ENCODE measurements around the gene GDPGP1. TPM values are rescaled to one million over a fixed set of nuclear protein-coding genes. Genes with fewer than 3 reads are reported as not detected.

Gene GDPGP1
- polyA plus RNA-seq, 4 donors: 4.9 to 8.6 (median 6.6) TPM

GRCh38 chr15:90295270-90295648 lies 61.2 kb downstream of the GDPGP1 start:
- Histone ChIP-seq H3K4me1 (ENCODE audit: control insufficient read depth in 3 of 3, insufficient read depth in 2 of 3, low read depth in 1 of 3, low read length in 2 of 3) (peaks cover 0 to 14% (median 5%) of the 10 kb centered on the region in 3 donors), H3K36me3 (ENCODE audit: control insufficient read depth in 3 of 3, insufficient read depth in 2 of 3, low read depth in 1 of 3, low read length in 3 of 3) (no peaks in the 10 kb centered on the region), H3K27ac (ENCODE audit: low read depth in 1 of 3, low read length in 2 of 3) (peak overlapping the region in 1 of 3 donors; percentile 6), H3K9me3 (ENCODE audit: control insufficient read depth in 2 of 2, insufficient read depth in 1 of 2, low read depth in 1 of 2, low read length in 1 of 2) (no peaks in the 10 kb centered on the region), H3K27me3 (ENCODE audit: control insufficient read depth in 3 of 3, insufficient read depth in 3 of 3, low read length in 3 of 3) (no peaks in the 10 kb centered on the region), H3K4me3 (ENCODE audit: low read depth in 1 of 3, low read length in 3 of 3) (peak overlapping the region in 2 of 3 donors; percentile 21 to 46)
- WGBS, 3 donors: 20 to 47% (median 30%) methylated on average over 7 to 10 of the region's 10 CpGs
- FAIRE-seq (no peak), DNase-seq (peak in 1 of 2 donors; percentile 19)

Other genes with a start within 250 kb of the GDPGP1 start
- gene ZNF710, start 232.9 kb upstream of the GDPGP1 start, polyA plus RNA-seq: 10 to 100 TPM; 10.3 to 26.4 (median 18.8) TPM
- gene IDH2, start 131.7 kb upstream of the GDPGP1 start, polyA plus RNA-seq: 100 to 1,000 TPM in 2 of 4 donors, 10 to 100 TPM in 2; 26.8 to 285 (median 95.8) TPM
- 10 to 100 TPM; 26.2 to 47.2 (median 34.8) TPM for gene SEMA4B, start 32.9 kb upstream of the GDPGP1 start, polyA plus RNA-seq
- gene CIB1, start 268 bp upstream of the GDPGP1 start, polyA plus RNA-seq: 100 to 1,000 TPM; 107 to 360 (median 288) TPM
- under 1 TPM in 3 of 4 donors, not detected in 1; 0.07 to 0.45 (median 0.27) TPM for gene TTLL13, start 15.3 kb downstream of the GDPGP1 start, polyA plus RNA-seq
- 10 to 100 TPM; 41.4 to 69.8 (median 49.9) TPM for gene NGRN, start 31.5 kb downstream of the GDPGP1 start, polyA plus RNA-seq
- 1 to 10 TPM in 3 of 4 donors, under 1 TPM in 1; 0.89 to 6.7 (median 1.7) TPM for gene ZNF774, start 118.1 kb downstream of the GDPGP1 start, polyA plus RNA-seq
- gene IQGAP1, start 154.0 kb downstream of the GDPGP1 start, polyA plus RNA-seq: 10 to 100 TPM; 54.3 to 91.2 (median 69.8) TPM

All from small intestine (tissue), 7 donors.